GM12892 (cell line): ENCODE measurements around the gene GNAL.
"Not testable (repeated sequence)": the region's sequence is repeated elsewhere in the genome, so short reads cannot be mapped to it uniquely, and the experiment has no call there.

Source experiments
- DNase-seq: peaks from one replicate; pipeline ENCODE4 v3.0.0; 2011; ENCODE audit not compliant: insufficient read length
- FAIRE-seq: peaks from 2 replicates; lab custom pipeline; 2011; peaks lifted over from hg19 to GRCh38; lab: Jason Lieb, UNC
- POLR2A ChIP-seq: IDR thresholded peaks from 2 replicates; pipeline ENCODE4 v1.6.1; 2011; ENCODE audit warnings: low read depth, low read length, control low read depth
- POLR2AphosphoS5 ChIP-seq: IDR thresholded peaks from 2 replicates; pipeline ENCODE4 v1.6.1; 2011; ENCODE audit warnings: low read depth, low read length, control low read depth
- TAF1 ChIP-seq: IDR thresholded peaks from 2 replicates; pipeline ENCODE4 v1.6.1; 2011; ENCODE audit warnings: low read depth, mild to moderate bottlenecking, control low read depth, low read length, borderline replicate concordance

Gene GNAL

GRCh38 chr18:11671156-11671555, 17.9 kb upstream of the GNAL start:
- no peak for FAIRE-seq
- no peak for TF ChIP-seq POLR2AphosphoS5
- no peak for TF ChIP-seq POLR2A
- no peak for TF ChIP-seq TAF1

DNA sequence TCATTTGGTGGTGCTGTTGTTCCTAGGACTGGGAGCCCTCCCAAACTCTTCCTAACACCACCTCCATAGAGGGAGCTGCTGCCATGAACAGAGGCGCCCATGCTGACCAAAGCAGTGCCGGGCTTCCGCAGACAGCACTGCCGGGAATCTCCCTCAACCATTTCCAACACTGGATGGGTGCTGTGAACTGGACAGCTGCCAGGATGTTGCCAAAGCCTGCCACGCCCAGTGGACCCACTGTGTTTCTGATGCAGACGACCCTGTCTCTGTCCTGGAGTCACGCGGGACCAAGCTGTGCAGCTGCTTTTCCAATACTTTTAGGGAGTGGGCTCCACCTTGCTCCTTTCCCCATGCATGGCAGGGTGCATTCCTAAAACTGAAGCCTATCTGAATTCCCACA, 16.9 kb upstream of the GNAL start:
- TF ChIP-seq POLR2A (no peak), TAF1 (no peak), POLR2AphosphoS5 (no peak)
- DNase-seq (no peak), FAIRE-seq (no peak)

More at GRCh38 chr18:11671156-11671555, 17.9 kb upstream of the GNAL start:
- no peak for DNase-seq

DNA sequence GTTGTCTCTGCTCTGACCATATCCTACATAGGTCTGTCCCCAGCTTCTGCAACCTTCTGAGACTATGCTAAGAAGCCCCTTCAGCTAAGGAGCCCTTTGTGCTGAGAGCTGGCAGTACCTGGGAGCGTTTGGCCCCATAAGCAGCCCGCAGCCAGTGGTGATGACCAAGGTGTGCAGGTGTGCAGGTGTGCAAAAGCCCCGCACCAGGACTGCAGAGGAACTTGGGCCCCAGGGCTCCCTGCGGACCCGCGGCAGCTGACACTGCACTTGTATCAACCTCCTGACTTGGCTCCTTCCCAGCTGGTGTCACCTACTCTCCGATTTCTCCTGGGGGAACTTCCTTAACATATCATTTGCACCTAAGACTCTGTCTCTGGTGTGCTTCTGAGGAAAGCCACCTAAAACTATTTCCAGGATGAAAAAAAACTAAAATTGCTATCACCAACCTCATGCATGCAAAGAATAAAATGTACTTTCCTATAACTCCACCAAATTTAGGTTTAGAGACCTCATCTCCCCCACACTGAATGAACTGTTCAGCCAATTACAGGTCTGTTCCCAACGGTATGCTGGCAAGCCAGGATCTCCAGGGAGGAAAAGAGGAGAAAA, 16.1 kb upstream of the GNAL start:
- no peak for TF ChIP-seq POLR2AphosphoS5
- TF ChIP-seq POLR2A: no peak
- no peak for TF ChIP-seq TAF1
- FAIRE-seq (no peak), DNase-seq (no peak)

- FAIRE-seq (no peak), DNase-seq (no peak)
- TF ChIP-seq POLR2AphosphoS5 (no peak), POLR2A (no peak), TAF1 (no peak)
Observed at GRCh38 chr18:11673560-11673959, 15.5 kb upstream of the GNAL start.

DNA sequence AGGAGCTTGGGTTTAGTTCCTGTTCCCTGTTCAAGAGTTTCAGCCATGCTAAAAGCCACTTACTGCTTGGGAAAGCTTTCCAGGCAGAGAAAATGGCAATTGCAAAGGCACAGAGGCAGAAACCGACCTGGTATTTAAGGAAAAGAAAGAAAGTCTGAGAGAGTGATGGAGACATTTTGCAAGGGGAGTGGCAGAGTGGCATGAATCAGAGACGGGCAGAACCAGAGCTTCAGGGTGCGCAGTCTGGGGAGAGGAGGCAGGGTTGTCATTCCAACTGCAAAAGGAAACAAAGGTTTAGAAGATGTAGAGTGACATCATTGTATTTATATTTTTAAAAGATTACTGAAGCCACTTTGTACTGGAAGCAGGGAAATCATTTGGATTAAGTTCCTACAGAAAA, 14.9 kb upstream of the GNAL start:
- DNase-seq: no peak
- no peak for TF ChIP-seq POLR2A
- no peak for FAIRE-seq

DNA sequence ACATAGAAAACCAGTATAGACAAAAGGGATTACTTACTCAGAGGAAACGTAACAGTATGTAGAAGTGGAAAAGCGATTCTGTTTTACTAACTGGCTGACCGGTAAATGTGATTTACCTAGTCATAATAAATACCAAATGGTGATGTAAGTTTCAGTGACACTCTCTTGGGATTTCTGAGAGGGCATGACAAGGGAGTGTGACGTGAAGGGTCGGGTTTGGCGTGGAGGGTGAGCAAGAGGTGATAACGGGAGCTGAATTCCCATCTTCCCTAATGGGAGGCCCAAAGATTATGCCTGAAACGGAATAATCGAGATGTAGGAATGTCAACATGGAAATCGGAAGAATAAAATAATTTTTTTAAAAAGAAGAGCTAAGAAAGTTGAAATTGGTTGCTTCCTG, 12.7 kb upstream of the GNAL start:
- FAIRE-seq (no peak), DNase-seq (no peak)
- TF ChIP-seq POLR2AphosphoS5: no peak
- no peak for TF ChIP-seq TAF1
- no peak for TF ChIP-seq POLR2A

- FAIRE-seq (no peak), DNase-seq (no peak)
- TF ChIP-seq POLR2A (no peak), TAF1 (no peak), POLR2AphosphoS5 (no peak)
Observed at GRCh38 chr18:11676867-11677266, 12.2 kb upstream of the GNAL start.

DNA sequence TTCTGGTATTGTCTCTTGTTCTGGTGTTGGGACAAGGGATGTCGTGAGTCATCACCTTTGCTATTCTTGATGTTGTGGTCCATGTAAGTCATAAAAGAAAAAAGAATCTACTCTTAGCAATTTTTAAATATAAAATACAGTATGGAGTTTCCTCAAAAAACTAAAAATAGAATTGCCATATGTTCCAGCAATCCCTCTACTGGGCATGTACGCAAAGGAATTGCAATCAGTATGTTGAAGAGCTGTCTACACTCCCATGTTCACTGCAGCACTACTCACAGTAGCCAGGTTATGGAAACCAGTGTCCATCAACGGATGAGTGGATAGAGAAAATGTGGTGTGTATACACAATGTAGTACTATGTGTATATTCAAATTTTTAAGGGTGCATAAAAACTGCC, 10.9 kb upstream of the GNAL start:
- DNase-seq: no peak
- no peak for TF ChIP-seq POLR2AphosphoS5
- no peak for TF ChIP-seq TAF1
- TF ChIP-seq POLR2A: no peak
- FAIRE-seq: no peak

DNA sequence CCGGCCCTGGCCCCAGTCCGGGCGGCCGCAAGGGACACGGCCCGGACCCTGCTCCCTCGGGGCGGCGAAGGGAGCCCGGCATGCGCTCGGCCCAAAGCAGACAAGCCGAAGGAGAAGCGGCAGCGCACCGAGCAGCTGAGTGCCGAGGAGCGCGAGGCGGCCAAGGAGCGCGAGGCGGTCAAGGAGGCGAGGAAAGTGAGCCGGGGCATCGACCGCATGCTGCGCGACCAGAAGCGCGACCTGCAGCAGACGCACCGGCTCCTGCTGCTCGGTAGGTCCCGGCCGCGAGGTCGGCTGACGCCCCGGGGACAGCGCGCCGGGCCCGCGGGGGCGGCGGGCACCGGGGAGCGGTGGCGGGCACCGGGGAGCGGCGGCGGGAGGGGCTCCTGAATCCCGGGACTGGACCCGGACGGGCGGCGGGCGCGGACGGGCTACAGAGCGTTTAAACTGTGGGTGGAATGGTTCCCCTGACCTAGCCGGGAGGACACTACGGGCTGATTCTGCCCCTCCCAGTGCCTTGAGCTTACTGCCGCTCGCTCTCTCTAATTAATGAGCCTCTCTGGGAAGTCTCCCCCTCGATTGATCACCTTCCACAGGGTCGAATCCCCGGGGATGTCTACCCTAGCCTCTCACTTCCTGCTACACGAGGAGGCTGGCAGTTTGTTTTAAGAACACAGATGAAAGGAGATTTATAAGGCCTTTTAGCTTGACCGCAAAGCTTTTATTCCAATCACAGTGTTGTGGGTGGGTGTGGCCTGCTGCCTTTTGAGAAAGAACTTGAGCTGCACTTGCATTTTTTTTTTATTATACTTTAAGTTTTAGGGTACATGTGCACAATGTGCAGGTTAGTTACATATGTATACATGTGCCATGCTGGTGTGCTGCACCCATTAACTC, 853 bp downstream of the GNAL start:
- DNase-seq (no peak), FAIRE-seq (no peak)
- TF ChIP-seq TAF1 (no peak), POLR2A (no peak), POLR2AphosphoS5 (no peak)

DNA sequence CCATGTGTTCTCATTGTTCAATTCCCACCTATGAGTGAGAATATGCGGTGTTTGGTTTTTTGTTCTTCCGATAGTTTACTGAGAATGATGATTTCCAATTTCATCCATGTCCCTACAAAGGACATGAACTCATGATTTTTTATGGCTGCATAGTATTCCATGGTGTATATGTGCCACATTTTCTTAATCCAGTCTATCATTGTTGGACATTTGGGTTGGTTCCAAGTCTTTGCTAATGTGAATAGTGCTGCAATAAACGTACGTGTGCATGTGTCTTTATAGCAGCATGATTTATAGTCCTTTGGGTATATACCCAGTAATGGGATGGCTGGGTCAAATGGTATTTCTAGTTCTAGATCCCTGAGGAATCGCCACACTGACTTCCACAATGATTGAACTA, 1.6 kb downstream of the GNAL start:
- FAIRE-seq: not testable (repeated sequence)

GRCh38 chr18:11695736-11696135, 6.7 kb downstream of the GNAL start:
- no peak for DNase-seq
- TF ChIP-seq POLR2AphosphoS5: no peak
- TF ChIP-seq POLR2A: no peak
- no peak for TF ChIP-seq TAF1
- no peak for FAIRE-seq

More for the DNA sequence above, 1.6 kb downstream of the GNAL start:
- DNase-seq: not testable (repeated sequence)

DNA sequence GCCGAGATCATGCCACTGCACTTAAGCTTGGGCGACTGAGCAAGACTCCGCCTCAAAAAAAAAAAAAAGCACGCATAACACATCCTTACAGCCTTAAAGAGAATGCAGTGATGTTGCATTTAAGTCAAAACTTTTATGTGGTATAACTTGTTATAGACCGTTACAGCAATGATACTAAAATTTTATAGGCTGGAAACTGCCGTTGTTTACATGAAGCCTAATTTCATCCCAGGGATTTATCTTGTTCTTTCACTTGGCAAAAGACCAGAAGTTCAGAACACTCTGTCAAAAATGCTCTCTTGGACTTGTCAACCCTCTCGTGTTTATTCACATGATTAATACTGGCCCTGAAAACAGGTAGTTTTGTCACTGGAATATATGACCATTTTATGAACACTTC, 7.4 kb downstream of the GNAL start:
- DNase-seq (no peak), FAIRE-seq (no peak)
- TF ChIP-seq POLR2AphosphoS5 (no peak), TAF1 (no peak), POLR2A (no peak)

DNA sequence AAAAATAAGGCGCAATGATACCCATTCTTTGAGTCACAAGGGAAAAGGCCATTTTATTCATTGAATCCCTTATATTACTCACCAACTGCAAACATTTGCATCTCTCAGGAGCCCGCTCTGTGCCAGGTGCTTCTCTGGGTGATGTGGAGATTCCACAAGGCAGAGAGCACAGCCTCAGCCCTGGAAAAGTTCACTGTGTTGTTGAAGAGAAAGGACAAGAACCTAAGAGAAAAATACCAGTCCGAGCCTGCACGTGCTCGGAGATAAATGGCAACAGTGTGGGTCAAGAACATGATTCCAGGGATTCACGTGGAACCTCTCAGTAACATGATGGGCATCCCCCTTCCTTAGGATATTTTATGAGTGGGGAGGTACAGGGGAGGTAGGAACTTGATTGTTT, 11.8 kb downstream of the GNAL start:
- TF ChIP-seq POLR2A (no peak), TAF1 (no peak), POLR2AphosphoS5 (no peak)
- DNase-seq (no peak), FAIRE-seq (no peak)
